ENCODE results near the gene ELP1. TPM values are rescaled to one million over a fixed set of nuclear protein-coding genes. Genes with fewer than 3 reads are reported as not detected.
A peak's percentile ranks its signal among the peaks of the same experiment; 100 is the strongest.

ELP1 gene
- total and polyA plus RNA-seq, 2 of the 4 experiments (the other 2 are of a cell fraction), result 20.0 to 43.2 TPM

DNA sequence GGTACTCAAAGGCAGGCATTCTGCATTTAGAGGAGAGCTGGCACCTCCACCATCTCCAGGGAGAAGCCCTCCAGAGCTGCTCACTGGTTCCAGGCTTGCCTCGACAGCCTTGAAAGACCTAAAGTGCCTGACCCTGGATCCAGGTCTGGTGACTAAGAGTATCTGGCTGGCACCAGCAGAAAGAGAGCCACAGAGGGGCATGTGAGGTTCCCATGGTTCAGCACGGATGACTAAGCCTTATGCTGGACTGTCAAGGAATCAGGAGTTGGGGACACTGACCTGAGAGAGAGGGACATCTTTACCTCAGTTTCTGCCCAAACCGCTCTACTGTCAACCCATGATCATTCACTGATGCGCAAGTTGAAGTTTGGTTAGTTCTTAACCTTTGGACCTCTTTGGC is 68.9 kb downstream of the ELP1 start:
- no TSS peak for BruUV-seq (replicated peaks)
- H3K27me3 ChIP-seq (ENCODE audit: control insufficient read depth, insufficient read depth, low read length), result no peaks in the 10 kb centered on the region
- H2AFZ ChIP-seq (replicated peaks; ENCODE audit: low read length, poor library complexity), result no peak overlapping the region
- H3K4me1 ChIP-seq (ENCODE audit: control insufficient read depth, insufficient read depth, low read length), result peaks cover 5% of the 10 kb centered on the region; the same call in 1 of the 2 replicates
- H3K4me3 ChIP-seq (ENCODE audit: insufficient read depth, low read depth, low read length), result no peak overlapping the region
- H3K79me1 ChIP-seq (ENCODE audit: low read depth in 1 of 2, low read length in 2 of 2), result no peaks in the 10 kb centered on the region
- no peaks in the 10 kb centered on the region for H3K9me3 ChIP-seq (ENCODE audit: control insufficient read depth, insufficient read depth, low read length)
- no peak overlapping the region for H3K9ac ChIP-seq (ENCODE audit: low read depth, low read length)
- ATAC-seq (ENCODE audit: low read depth) (no peak), DNase-seq (no peak)
- in situ Hi-C loops (cut with MboI; ENCODE audit: low sequenced_read_pairs), result no loop called here
- no peak overlapping the region for H4K8ac ChIP-seq (ENCODE audit: low read depth in 2 of 2, low read length in 2 of 2)
- peak overlapping the region; percentile 62 for H2AK9ac ChIP-seq (replicated peaks; ENCODE audit: low read depth, low read length, poor library complexity)
- H4K91ac ChIP-seq (ENCODE audit: insufficient read depth, low read depth, low read length), result no peak overlapping the region
- peaks cover 6% of the 10 kb centered on the region; the same call in 1 of the 2 replicates for H3K9me1 ChIP-seq (ENCODE audit: insufficient read depth, low read length)
- H3K4ac ChIP-seq (ENCODE audit: low read depth, low read length), result no peak overlapping the region
- no peak overlapping the region for H2BK5ac ChIP-seq (ENCODE audit: low read depth, low read length, poor library complexity, severe bottlenecking)
- no peak overlapping the region for H3K27ac ChIP-seq (ENCODE audit: insufficient read depth, low read length)
- ChIA-PET CTCF (no interaction called here), POLR2A (ENCODE audit: unreplicated experiment) (no interaction called here)
- H3K14ac ChIP-seq (replicated peaks; ENCODE audit: low read depth, low read length), result no peak overlapping the region
- H3K18ac ChIP-seq (ENCODE audit: low read depth, low read length), result no peak overlapping the region
- dilution Hi-C loops (cut with HindIII; ENCODE audit: low sequenced_read_pairs, unreplicated experiment), result no loop called here
- H3K56ac ChIP-seq (ENCODE audit: extremely low read depth, insufficient read depth, low read length), result no peak overlapping the region
- no peak overlapping the region for H3K4me2 ChIP-seq (ENCODE audit: low read depth, low read length)
- H2BK15ac ChIP-seq (ENCODE audit: low read depth, low read length), result no peak overlapping the region
- peaks cover 2% of the 10 kb centered on the region; the same call in 1 of the 2 replicates for H3K36me3 ChIP-seq (ENCODE audit: control insufficient read depth, insufficient read depth, low read length)
- WGBS, 2 experiments (ENCODE audit: extremely low coverage in 2 of 2, insufficient read length in 1 of 2), result 100% methylated on average over 1 of the region's 4 CpGs; no CpG with 5 or more reads in 1 of the 2 experiments
- TF ChIP-seq RFX5 (IDR thresholded peaks at IDR 0.05; ENCODE audit: low read depth, low read length) (no peak), MAZ (IDR thresholded peaks at IDR 0.05; ENCODE audit: borderline replicate concordance, low read depth, low read length) (no peak), CHD1 (IDR thresholded peaks at IDR 0.05; ENCODE audit: low read depth, low read length) (no peak), RAD21 (IDR thresholded peaks at IDR 0.05; ENCODE audit: low read length) (no peak)
- no peak overlapping the region for H2AK5ac ChIP-seq (ENCODE audit: low read depth, low read length)
- intact Hi-C loops (cut with micrococcal nuclease), result loop anchor here (2.0 kb wide), 1 partner anchor 20 kb away; no protein-coding TSS in a partner anchor
- no peak overlapping the region for H3K23ac ChIP-seq (ENCODE audit: low read depth, low read length)
- H4K20me1 ChIP-seq (ENCODE audit: insufficient read depth, low read length), result no peaks in the 10 kb centered on the region
- H2BK20ac ChIP-seq (ENCODE audit: low read depth, low read length), result no peak overlapping the region
- H2BK120ac ChIP-seq (ENCODE audit: low read depth, low read length), result no peak overlapping the region
- H4K5ac ChIP-seq (ENCODE audit: low read depth, low read length), result no peak overlapping the region
